ENCODE measurements around the gene SRSF5.
"Not testable (repeated sequence)": the region's sequence is repeated elsewhere in the genome, so short reads cannot be mapped to it uniquely, and the experiment has no call there.

The SRSF5 gene

DNA sequence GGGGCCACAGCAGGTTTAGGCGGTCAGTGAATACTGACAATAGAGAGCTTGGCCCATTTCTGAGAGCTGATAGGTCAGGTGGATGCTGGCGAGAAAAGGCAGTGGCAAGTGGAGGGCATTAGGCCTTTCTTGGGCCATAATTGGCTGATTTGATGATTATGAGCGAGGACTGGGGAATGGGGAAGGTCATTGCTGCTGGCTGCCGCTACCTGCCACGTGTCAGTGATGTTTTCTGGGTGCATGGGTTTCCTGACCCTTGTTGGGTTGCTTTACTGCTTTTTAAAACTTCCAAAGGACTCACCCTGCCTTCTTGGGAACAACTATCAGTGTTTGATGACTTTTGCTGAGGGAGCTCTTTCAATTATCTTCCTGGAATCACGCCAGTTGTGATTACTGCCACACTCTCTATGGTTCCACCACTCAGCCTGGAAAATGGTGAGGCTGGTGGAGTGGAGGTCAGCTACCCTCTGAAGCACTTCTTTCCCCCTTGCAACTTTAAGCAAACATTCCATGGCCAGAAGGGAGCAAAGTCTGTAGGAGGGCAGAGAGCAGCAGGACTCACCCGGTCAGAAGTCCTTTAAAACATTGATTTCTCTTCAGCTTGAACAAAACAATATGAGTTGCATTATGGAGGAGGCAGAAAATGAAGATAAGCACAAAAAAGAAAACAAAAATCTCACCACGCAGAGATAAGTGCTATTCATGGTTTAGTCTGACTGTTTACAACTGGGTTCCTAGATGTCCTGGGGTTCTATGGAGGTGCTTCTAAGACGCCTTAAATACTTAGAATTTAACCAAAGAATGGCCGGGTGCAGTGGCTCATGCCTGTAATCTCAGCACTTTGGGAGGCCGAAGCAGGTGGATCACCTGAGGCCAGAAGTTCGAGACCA lies 42.2 kb downstream of the SRSF5 start:
- H3K4me1 ChIP-seq (ENCODE audit: control insufficient read depth, insufficient read depth, low read length) = no peaks in the 10 kb centered on the region
- no peak overlapping the region for H3K9ac ChIP-seq (ENCODE audit: low read depth, low read length)
- no peaks in the 10 kb centered on the region for H3K36me3 ChIP-seq (ENCODE audit: control insufficient read depth, insufficient read depth, low read length)
- no peaks in the 10 kb centered on the region for H3K9me3 ChIP-seq (ENCODE audit: control insufficient read depth, insufficient read depth, low read length)
- H3K4me3 ChIP-seq (ENCODE audit: low read depth, low read length) = no peak overlapping the region
- H3K27ac ChIP-seq (ENCODE audit: low read depth, low read length) = no peak overlapping the region
- H3K27me3 ChIP-seq (ENCODE audit: control insufficient read depth, insufficient read depth, low read length) = no peaks in the 10 kb centered on the region

DNA sequence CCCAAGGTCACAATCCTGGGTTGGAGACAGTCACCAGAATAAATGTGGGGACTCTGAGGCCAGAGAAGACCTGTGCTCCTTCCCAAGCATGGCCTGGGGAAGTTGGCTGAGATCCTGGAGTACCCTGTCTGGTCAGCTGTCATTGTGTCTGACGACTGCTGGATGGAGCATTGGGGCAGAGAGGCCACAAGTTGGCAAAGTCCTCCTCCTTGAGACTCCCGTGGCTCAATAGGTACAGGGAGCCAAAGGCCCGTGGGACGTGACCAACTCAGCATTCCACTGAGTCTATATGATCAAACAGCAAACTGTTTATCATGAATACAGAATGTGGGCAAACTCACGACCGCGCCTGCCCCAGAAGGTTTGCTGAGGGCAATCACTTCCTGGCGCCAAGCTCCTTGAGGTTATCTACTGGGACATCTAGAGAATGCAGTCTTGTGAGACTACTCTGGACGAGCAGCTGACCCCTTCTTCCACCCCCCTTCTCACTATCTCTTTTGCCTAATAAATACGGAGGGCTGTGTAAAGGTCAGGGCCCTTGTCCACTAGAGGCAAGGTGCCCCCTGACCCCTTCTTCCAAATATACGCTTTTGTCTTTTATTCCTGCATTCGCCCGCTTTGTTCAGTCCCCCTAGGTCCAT lies 44.4 kb downstream of the SRSF5 start:
- no peaks in the 10 kb centered on the region for H3K9me3 ChIP-seq (ENCODE audit: control insufficient read depth, insufficient read depth, low read length)
- no peak overlapping the region for H3K9ac ChIP-seq (ENCODE audit: low read depth, low read length)
- H3K27me3 ChIP-seq (ENCODE audit: control insufficient read depth, insufficient read depth, low read length) = no peaks in the 10 kb centered on the region
- no peak overlapping the region for H3K27ac ChIP-seq (ENCODE audit: low read depth, low read length)
- no peak overlapping the region for H3K4me3 ChIP-seq (ENCODE audit: low read depth, low read length)
- H3K4me1 ChIP-seq (ENCODE audit: control insufficient read depth, insufficient read depth, low read length) = no peaks in the 10 kb centered on the region
- no peaks in the 10 kb centered on the region for H3K36me3 ChIP-seq (ENCODE audit: control insufficient read depth, insufficient read depth, low read length)

DNA sequence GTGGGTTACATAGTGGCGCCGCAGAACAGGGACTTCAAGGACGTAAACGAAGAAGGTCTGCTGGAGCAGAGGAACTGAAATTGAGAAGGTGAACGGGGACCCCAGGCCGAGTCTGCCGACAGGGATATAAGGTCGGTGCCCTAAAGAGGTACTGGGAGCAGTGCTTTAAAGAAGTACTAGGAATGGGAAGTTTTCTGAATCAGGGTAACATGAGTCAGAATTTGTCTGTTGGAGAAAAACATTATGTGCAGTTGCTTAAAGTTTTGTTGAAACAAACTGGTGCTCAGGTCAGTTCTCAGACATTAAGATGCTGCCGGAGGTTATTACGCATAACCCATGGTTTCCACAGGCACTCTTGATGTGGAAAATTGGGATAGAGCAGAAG lies 44.9 kb downstream of the SRSF5 start:
- no peaks in the 10 kb centered on the region for H3K36me3 ChIP-seq (ENCODE audit: control insufficient read depth, insufficient read depth, low read length)
- no peak overlapping the region for H3K27ac ChIP-seq (ENCODE audit: low read depth, low read length)
- no peak overlapping the region for H3K4me3 ChIP-seq (ENCODE audit: low read depth, low read length)
- no peaks in the 10 kb centered on the region for H3K9me3 ChIP-seq (ENCODE audit: control insufficient read depth, insufficient read depth, low read length)
- H3K9ac ChIP-seq (ENCODE audit: low read depth, low read length) = no peak overlapping the region
- H3K27me3 ChIP-seq (ENCODE audit: control insufficient read depth, insufficient read depth, low read length) = no peaks in the 10 kb centered on the region
- H3K4me1 ChIP-seq (ENCODE audit: control insufficient read depth, insufficient read depth, low read length) = no peaks in the 10 kb centered on the region

DNA sequence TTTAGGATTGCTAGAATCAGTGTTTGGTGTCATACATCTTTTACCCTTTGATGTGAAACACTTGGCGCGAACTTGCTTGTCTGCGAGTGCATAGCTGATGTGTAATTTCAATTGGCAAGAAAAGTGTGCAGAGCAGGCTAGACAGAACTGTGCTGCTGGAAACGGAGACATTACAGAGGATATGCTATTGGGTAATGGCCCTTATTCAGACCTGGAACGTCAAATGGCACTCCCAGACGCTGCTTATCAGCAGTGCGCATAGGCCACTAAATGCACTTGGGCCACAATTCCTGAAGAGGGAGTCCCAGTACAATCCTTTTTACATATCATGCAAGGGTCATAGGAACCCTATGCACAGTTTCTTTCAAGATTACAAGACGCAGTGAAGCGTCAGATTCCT lies 45.8 kb downstream of the SRSF5 start:
- H3K4me3 ChIP-seq (ENCODE audit: low read depth, low read length) = no peak overlapping the region
- H3K9ac ChIP-seq (ENCODE audit: low read depth, low read length) = no peak overlapping the region
- H3K9me3 ChIP-seq (ENCODE audit: control insufficient read depth, insufficient read depth, low read length) = no peaks in the 10 kb centered on the region
- H3K4me1 ChIP-seq (ENCODE audit: control insufficient read depth, insufficient read depth, low read length) = no peaks in the 10 kb centered on the region
- H3K36me3 ChIP-seq (ENCODE audit: control insufficient read depth, insufficient read depth, low read length) = no peaks in the 10 kb centered on the region
- H3K27me3 ChIP-seq (ENCODE audit: control insufficient read depth, insufficient read depth, low read length) = no peaks in the 10 kb centered on the region
- H3K27ac ChIP-seq (ENCODE audit: low read depth, low read length) = no peak overlapping the region

DNA sequence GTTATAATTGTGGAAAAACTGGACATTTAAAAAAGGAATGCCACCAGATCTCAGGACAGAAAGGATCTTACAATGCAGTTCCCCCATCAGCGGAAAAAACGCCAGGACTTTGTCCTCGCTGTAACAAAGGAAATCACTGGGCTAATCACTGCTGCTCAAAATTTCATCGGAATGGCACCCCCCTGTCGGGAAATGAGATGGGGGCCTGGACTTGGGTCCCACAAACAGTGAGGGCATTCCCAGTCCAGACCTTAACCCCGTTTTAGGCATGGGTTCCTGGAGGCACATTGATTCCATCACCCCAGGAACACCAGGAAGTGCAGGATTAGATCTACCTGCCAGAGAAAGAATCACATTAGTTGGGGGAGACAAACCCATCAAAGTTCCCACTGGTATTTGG lies 46.4 kb downstream of the SRSF5 start:
- H3K9me3 ChIP-seq (ENCODE audit: control insufficient read depth, insufficient read depth, low read length); H3K4me3 ChIP-seq (ENCODE audit: low read depth, low read length); H3K4me1 ChIP-seq (ENCODE audit: control insufficient read depth, insufficient read depth, low read length); H3K27me3 ChIP-seq (ENCODE audit: control insufficient read depth, insufficient read depth, low read length); H3K27ac ChIP-seq (ENCODE audit: low read depth, low read length); H3K9ac ChIP-seq (ENCODE audit: low read depth, low read length); H3K36me3 ChIP-seq (ENCODE audit: control insufficient read depth, insufficient read depth, low read length): not testable (repeated sequence)

DNA sequence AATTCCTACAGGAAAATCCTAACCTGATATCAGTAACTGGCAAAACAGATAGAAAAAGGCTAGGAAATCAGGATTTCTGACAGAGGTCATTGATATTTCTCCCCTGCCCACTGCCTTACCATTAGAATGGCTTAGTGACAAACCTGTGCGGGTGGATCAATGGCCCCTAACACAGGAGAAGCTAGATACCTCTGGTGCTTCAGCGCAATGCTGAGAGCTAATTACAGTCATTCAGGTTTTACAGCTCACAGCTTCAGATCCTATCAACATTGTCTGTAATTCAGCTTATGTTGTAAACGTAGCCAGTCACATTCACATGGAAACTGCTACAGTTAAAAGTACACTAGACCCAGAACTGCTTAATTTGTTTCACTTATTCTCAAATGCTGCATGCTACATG lies 47.5 kb downstream of the SRSF5 start:
- peaks cover 5% of the 10 kb centered on the region; the same call in 1 of the 2 replicates for H3K4me1 ChIP-seq (ENCODE audit: control insufficient read depth, insufficient read depth, low read length)
- no peaks in the 10 kb centered on the region for H3K27me3 ChIP-seq (ENCODE audit: control insufficient read depth, insufficient read depth, low read length)
- H3K4me3 ChIP-seq (ENCODE audit: low read depth, low read length) = no peak overlapping the region
- H3K36me3 ChIP-seq (ENCODE audit: control insufficient read depth, insufficient read depth, low read length) = no peaks in the 10 kb centered on the region
- H3K27ac ChIP-seq (ENCODE audit: low read depth, low read length) = no peak overlapping the region
- H3K9ac ChIP-seq (ENCODE audit: low read depth, low read length) = no peak overlapping the region
- H3K9me3 ChIP-seq (ENCODE audit: control insufficient read depth, insufficient read depth, low read length) = no peaks in the 10 kb centered on the region

DNA sequence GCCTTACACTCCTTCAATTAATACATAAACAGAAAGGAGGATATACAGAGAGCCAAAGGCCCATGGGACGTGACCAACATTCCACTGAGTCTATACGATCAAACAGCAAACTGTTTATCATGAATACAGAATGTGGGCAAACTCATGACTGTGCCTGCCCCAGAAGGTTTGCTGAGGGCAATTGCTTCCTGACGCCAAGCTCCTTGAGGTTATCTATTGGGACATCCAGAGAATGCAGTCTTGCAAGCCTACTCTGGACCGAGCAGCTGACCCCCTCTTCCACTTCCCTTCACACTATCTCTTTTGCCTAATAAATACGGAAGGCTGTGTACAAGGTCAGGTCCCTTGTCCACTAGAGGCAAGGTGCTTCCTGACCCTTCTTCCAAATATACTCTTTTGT lies 48.6 kb downstream of the SRSF5 start:
- Histone ChIP-seq H3K4me3 (ENCODE audit: low read depth, low read length) (no peak overlapping the region), H3K36me3 (ENCODE audit: control insufficient read depth, insufficient read depth, low read length) (no peaks in the 10 kb centered on the region), H3K9ac (ENCODE audit: low read depth, low read length) (no peak overlapping the region), H3K27ac (ENCODE audit: low read depth, low read length) (no peak overlapping the region), H3K9me3 (ENCODE audit: control insufficient read depth, insufficient read depth, low read length) (no peaks in the 10 kb centered on the region), H3K27me3 (ENCODE audit: control insufficient read depth, insufficient read depth, low read length) (no peaks in the 10 kb centered on the region), H3K4me1 (ENCODE audit: control insufficient read depth, insufficient read depth, low read length) (peaks cover 5% of the 10 kb centered on the region; the same call in 1 of the 2 replicates)

DNA sequence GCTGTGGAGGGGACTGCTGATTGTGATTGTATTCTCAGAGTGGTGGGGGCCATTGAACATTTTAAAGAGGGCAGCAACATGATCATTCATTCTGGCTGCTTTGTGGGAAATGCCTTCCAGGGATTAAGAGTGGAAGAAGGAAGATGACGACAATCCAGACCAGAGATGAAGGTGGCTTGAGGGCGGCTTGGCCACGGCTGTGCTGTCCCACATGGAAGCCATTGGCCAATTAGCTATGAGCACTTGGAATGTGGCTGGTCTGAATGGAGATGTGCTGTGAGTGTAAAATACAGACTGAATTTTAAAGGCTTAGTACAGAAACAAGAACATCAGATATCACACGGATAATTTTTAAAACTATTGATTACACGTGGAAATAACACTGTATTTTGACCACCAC lies 49.3 kb downstream of the SRSF5 start:
- H3K36me3 ChIP-seq (ENCODE audit: control insufficient read depth, insufficient read depth, low read length) = no peaks in the 10 kb centered on the region
- no peak overlapping the region for H3K27ac ChIP-seq (ENCODE audit: low read depth, low read length)
- no peaks in the 10 kb centered on the region for H3K9me3 ChIP-seq (ENCODE audit: control insufficient read depth, insufficient read depth, low read length)
- no peaks in the 10 kb centered on the region for H3K27me3 ChIP-seq (ENCODE audit: control insufficient read depth, insufficient read depth, low read length)
- no peak overlapping the region for H3K9ac ChIP-seq (ENCODE audit: low read depth, low read length)
- H3K4me1 ChIP-seq (ENCODE audit: control insufficient read depth, insufficient read depth, low read length) = peaks cover 5% of the 10 kb centered on the region; the same call in 1 of the 2 replicates
- H3K4me3 ChIP-seq (ENCODE audit: low read depth, low read length) = no peak overlapping the region

DNA sequence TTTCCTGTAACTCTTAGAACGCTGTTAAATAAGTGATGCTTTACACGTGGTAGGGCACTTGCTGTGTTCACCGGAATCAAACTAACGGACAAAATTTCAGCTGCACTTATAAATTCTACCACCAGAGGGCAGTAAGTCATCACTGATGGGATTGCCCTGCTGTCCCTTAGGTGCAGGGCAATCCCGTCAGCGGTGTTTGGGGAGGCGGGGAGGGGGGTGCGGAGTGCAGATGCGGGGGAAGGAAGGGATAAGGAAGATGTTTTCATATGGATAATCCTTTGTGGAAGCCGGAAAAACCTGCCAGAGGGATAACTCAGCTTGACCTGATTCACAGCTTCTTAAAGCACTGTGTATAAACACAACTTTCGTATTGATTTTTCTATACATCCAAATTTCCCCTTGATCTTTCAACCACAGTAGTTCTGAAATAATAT lies 51.8 kb downstream of the SRSF5 start:
- H3K4me3 ChIP-seq (ENCODE audit: low read depth, low read length) = no peak overlapping the region

DNA sequence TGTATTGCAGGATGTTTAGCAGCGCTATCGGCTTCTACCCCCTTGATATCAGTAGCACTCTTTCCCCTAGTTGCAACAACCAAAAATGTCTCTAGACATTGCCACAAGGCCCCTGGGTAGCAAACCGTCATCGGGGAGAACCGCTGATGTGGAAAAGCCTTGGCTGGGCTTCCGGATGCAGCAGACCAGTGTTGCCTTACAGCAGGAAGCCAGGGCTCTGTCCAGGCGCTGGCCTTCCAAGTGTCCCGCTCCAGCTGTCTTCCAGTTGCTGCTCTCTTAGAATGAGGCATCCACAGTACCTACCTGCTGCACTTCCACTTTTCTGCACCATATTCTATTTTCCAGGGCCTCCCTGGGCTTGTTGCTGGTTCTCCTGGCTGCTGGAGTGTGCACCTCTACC lies 52.7 kb downstream of the SRSF5 start:
- Histone ChIP-seq H3K4me3 (ENCODE audit: low read depth, low read length) (no peak overlapping the region), H3K36me3 (ENCODE audit: control insufficient read depth, insufficient read depth, low read length) (no peaks in the 10 kb centered on the region), H3K4me1 (ENCODE audit: control insufficient read depth, insufficient read depth, low read length) (peaks cover 5% of the 10 kb centered on the region; the same call in 1 of the 2 replicates), H3K9ac (ENCODE audit: low read depth, low read length) (no peak overlapping the region), H3K9me3 (ENCODE audit: control insufficient read depth, insufficient read depth, low read length) (no peaks in the 10 kb centered on the region), H3K27ac (ENCODE audit: low read depth, low read length) (no peak overlapping the region), H3K27me3 (ENCODE audit: control insufficient read depth, insufficient read depth, low read length) (no peaks in the 10 kb centered on the region)

More for the DNA sequence above, 51.8 kb downstream of the SRSF5 start:
- Histone ChIP-seq H3K36me3 (ENCODE audit: control insufficient read depth, insufficient read depth, low read length) (no peaks in the 10 kb centered on the region), H3K27ac (ENCODE audit: low read depth, low read length) (no peak overlapping the region), H3K9me3 (ENCODE audit: control insufficient read depth, insufficient read depth, low read length) (no peaks in the 10 kb centered on the region), H3K4me1 (ENCODE audit: control insufficient read depth, insufficient read depth, low read length) (peaks cover 5% of the 10 kb centered on the region; the same call in 1 of the 2 replicates), H3K9ac (ENCODE audit: low read depth, low read length) (no peak overlapping the region), H3K27me3 (ENCODE audit: control insufficient read depth, insufficient read depth, low read length) (no peaks in the 10 kb centered on the region)

DNA sequence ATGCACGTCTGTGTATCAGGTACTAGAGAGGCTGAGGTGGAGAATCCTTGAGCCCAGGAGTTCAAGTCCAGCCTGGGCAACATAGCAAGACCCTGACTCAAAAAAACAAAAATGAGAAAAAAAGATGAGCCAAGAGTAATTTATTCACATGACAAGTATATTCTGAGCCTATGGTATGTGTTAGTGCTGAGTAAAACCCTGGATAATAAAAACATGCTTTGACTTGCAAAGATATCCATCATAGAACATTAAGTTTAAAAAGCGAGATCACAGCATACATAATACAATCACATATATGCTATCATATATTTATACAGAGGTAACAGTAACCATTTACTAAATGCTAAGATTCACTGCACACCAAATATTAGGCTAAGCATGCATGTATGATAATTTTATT lies 54.0 kb downstream of the SRSF5 start:
- Histone ChIP-seq H3K9ac (ENCODE audit: low read depth, low read length) (no peak overlapping the region), H3K4me3 (ENCODE audit: low read depth, low read length) (no peak overlapping the region), H3K27me3 (ENCODE audit: control insufficient read depth, insufficient read depth, low read length) (no peaks in the 10 kb centered on the region), H3K9me3 (ENCODE audit: control insufficient read depth, insufficient read depth, low read length) (no peaks in the 10 kb centered on the region), H3K36me3 (ENCODE audit: control insufficient read depth, insufficient read depth, low read length) (no peaks in the 10 kb centered on the region), H3K27ac (ENCODE audit: low read depth, low read length) (no peak overlapping the region), H3K4me1 (ENCODE audit: control insufficient read depth, insufficient read depth, low read length) (peaks cover 5% of the 10 kb centered on the region; the same call in 1 of the 2 replicates)
